ENCODE measurements around the gene DLX2.
"Not testable (repeated sequence)": the region's sequence is repeated elsewhere in the genome, so short reads cannot be mapped to it uniquely, and the experiment has no call there.

DLX2 gene

GRCh38 chr2:172081221-172082022 lies 21.3 kb downstream of the DLX2 start:
- peak; percentile 3 for DNase-seq

GRCh38 chr2:172080641-172081220 lies 22.0 kb downstream of the DLX2 start:
- no peak for DNase-seq

GRCh38 chr2:172079838-172080640 lies 22.7 kb downstream of the DLX2 start:
- DNase-seq: no peak

- no peak for DNase-seq
These were observed 23.3 kb downstream of the DLX2 start for GRCh38 chr2:172079416-172079815.

- no peak for DNase-seq
These were observed 28.4 kb downstream of the DLX2 start for GRCh38 chr2:172074254-172074653.

GRCh38 chr2:172073518-172073917 lies 29.2 kb downstream of the DLX2 start:
- DNase-seq: no peak

- DNase-seq: no peak
These were observed 30.0 kb downstream of the DLX2 start for GRCh38 chr2:172072706-172073105.

- DNase-seq: no peak
These were observed 30.4 kb downstream of the DLX2 start for GRCh38 chr2:172072303-172072702.

GRCh38 chr2:172070936-172071335 lies 31.8 kb downstream of the DLX2 start:
- DNase-seq: no peak

- DNase-seq: not testable (repeated sequence)
These were observed 34.8 kb downstream of the DLX2 start for GRCh38 chr2:172067905-172068304.

GRCh38 chr2:172066394-172066886 lies 36.3 kb downstream of the DLX2 start:
- no peak for DNase-seq

GRCh38 chr2:172065111-172065510 lies 37.6 kb downstream of the DLX2 start:
- no peak for DNase-seq

GRCh38 chr2:172063446-172063845 lies 39.3 kb downstream of the DLX2 start:
- no peak for DNase-seq

- no peak for DNase-seq
These were observed 40.2 kb downstream of the DLX2 start for GRCh38 chr2:172062402-172063004.

GRCh38 chr2:172060118-172060517 lies 42.6 kb downstream of the DLX2 start:
- not testable (repeated sequence) for DNase-seq

GRCh38 chr2:172058660-172059059 lies 44.0 kb downstream of the DLX2 start:
- no peak for DNase-seq

- DNase-seq: no peak
These were observed 46.4 kb downstream of the DLX2 start for GRCh38 chr2:172056293-172056692.

- DNase-seq: no peak
These were observed 49.2 kb downstream of the DLX2 start for GRCh38 chr2:172053486-172053885.

GRCh38 chr2:172052000-172052983 lies 50.4 kb downstream of the DLX2 start:
- DNase-seq: no peak

- no peak for DNase-seq
These were observed 52.1 kb downstream of the DLX2 start for GRCh38 chr2:172050479-172051125.

GRCh38 chr2:172049567-172050120 lies 53.1 kb downstream of the DLX2 start:
- no peak for DNase-seq

Measured in CD4-positive, alpha-beta T cell treated with Interleukin-17A for 1 hour (primary cell).